Measurements from ENCODE around the gene ANKRD42. TPM values are rescaled to one million over a fixed set of nuclear protein-coding genes. Genes with fewer than 3 reads are reported as not detected.

ANKRD42 gene
- total and polyA plus RNA-seq, 2 of the 8 experiments (the other 6 are each of a cell fraction or from before 2014, with no cell fraction given) = 2.0 to 5.5 TPM

- Histone ChIP-seq H3K18ac (ENCODE audit: extremely low read depth, low read length) (no peak overlapping the region), H4K91ac (replicated peaks; ENCODE audit: insufficient read length, low read length) (no peak overlapping the region), H3K23me2 (ENCODE audit: low read depth, low read length) (peaks cover 2% of the 10 kb centered on the region; the same call in 1 of the 2 replicates), H3K4me3 (ENCODE audit: extremely low read depth in 1 of 4, insufficient read depth in 2 of 4, low read depth in 3 of 4, low read length in 4 of 4) (no peak overlapping the region), H3K4me2 (ENCODE audit: insufficient read depth in 1 of 2, low read depth in 2 of 2, low read length in 2 of 2) (no peak overlapping the region), H4K5ac (ENCODE audit: insufficient read length, low read depth, low read length) (no peak overlapping the region), H3K27me3 (replicated peaks in 1 of 4; ENCODE audit: control insufficient read depth in 3 of 4, extremely low read depth in 1 of 4, insufficient read depth in 3 of 4, low read length in 3 of 4) (no peaks in the 10 kb centered on the region), H2BK20ac (ENCODE audit: low read length) (no peak overlapping the region), H4K8ac (ENCODE audit: extremely low read depth, insufficient read depth, low read length) (no peak overlapping the region), H3K9ac (replicated peaks in 1 of 4; ENCODE audit: extremely low read depth in 1 of 4, low read depth in 3 of 4, low read length in 3 of 4) (no peak overlapping the region), H3K14ac (ENCODE audit: insufficient read length) (no peak overlapping the region), H3K4ac (replicated peaks; ENCODE audit: insufficient read length, low read depth, low read length) (no peak overlapping the region), H3K9me3 (ENCODE audit: insufficient read depth in 2 of 2, low read depth in 1 of 2, low read length in 1 of 2) (no peaks in the 10 kb centered on the region), H3K36me3 (ENCODE audit: control insufficient read depth in 2 of 4, insufficient read depth in 4 of 4, low read length in 3 of 4) (no peaks in the 10 kb centered on the region), H2BK120ac (replicated peaks; ENCODE audit: low read depth, low read length) (no peak overlapping the region), H2BK12ac (ENCODE audit: low read depth, low read length) (peak overlapping the region; percentile 21; the same call in 1 of the 2 replicates), H2BK5ac (ENCODE audit: low read depth, low read length) (no peak overlapping the region), H2AK5ac (ENCODE audit: low read depth, low read length) (no peak overlapping the region), H3K79me1 (ENCODE audit: low read depth, low read length) (no peaks in the 10 kb centered on the region), H3K56ac (replicated peaks; ENCODE audit: insufficient read length, low read depth, low read length) (no peak overlapping the region), H3K79me2 (ENCODE audit: control insufficient read depth in 1 of 2, insufficient read depth in 2 of 2, low read length in 2 of 2) (peaks cover 0 to 24% of the 10 kb centered on the region in 2 experiments; a peak in 3 of 4 replicates), H3K4me1 (replicated peaks in 1 of 4; ENCODE audit: control insufficient read depth in 3 of 4, insufficient read depth in 4 of 4, low read length in 3 of 4) (0 out of 7 replicates have a peak, but pooled peaks cover 0 to 1% (median 0%) of the 10 kb centered on the region in 4 experiments), H3K23ac (ENCODE audit: insufficient read length) (no peak overlapping the region), H2BK15ac (ENCODE audit: low read length) (no peak overlapping the region), H2AFZ (ENCODE audit: low read length) (no peak overlapping the region), H3K27ac (ENCODE audit: low read depth, low read length) (no peak overlapping the region), H4K20me1 (replicated peaks in 1 of 2; ENCODE audit: control insufficient read depth in 1 of 2, insufficient read depth in 2 of 2, low read length in 2 of 2) (no peaks in the 10 kb centered on the region)
- TF ChIP-seq RFX5 (IDR thresholded peaks at IDR 0.05; ENCODE audit: borderline replicate concordance, low read depth, low read length) (no peak), SIRT6 (IDR thresholded peaks at IDR 0.05; ENCODE audit: low read length) (no peak), CBX8 (IDR thresholded peaks at IDR 0.05; ENCODE audit: borderline replicate concordance, low read depth, low read length) (no peak), KDM4A (IDR thresholded peaks at IDR 0.05; ENCODE audit: low read depth, low read length, severe bottlenecking) (no peak), KDM5A (IDR thresholded peaks at IDR 0.05; ENCODE audit: low read length) (no peak), SUZ12 (IDR thresholded peaks at IDR 0.05; ENCODE audit: low read length) (no peak), EGR1 (IDR thresholded peaks at IDR 0.05; ENCODE audit: borderline replicate concordance, low read depth, low read length) (no peak), RXRA (IDR thresholded peaks at IDR 0.05; ENCODE audit: insufficient read depth, low read depth, low read length) (no peak), SRF (IDR thresholded peaks at IDR 0.05; ENCODE audit: low read depth, low read length) (no peak), ZNF274 (IDR thresholded peaks at IDR 0.05; ENCODE audit: borderline replicate concordance, extremely low read depth, low read length) (no peak), TBP (IDR thresholded peaks at IDR 0.05; ENCODE audit: low read depth, low read length) (no peak), JUN (IDR thresholded peaks at IDR 0.05; ENCODE audit: low read depth, low read length) (no peak), RNF2 (IDR thresholded peaks at IDR 0.05; ENCODE audit: borderline replicate concordance, low read depth, low read length, missing control alignments, poor library complexity, severe bottlenecking) (no peak), TCF12 (IDR thresholded peaks at IDR 0.05; ENCODE audit: low read depth, low read length) (no peak)
- FAIRE-seq (no peak), DNase-seq (ENCODE audit: low read depth in 1 of 2, low spot score in 2 of 2) (no peak)
- WGBS, 2 experiments (ENCODE audit: extremely low coverage in 1 of 2, insufficient coverage in 1 of 2, insufficient read length in 1 of 2, insufficient replicate concordance in 2 of 2, low coverage in 1 of 2, low lambda C conversion rate in 2 of 2, missing lambda C conversion rate in 1 of 2) = 88% methylated on average over 3 of the region's 6 CpGs; no CpG with 5 or more reads in 1 of the 2 experiments
- CTCF ChIA-PET (ENCODE audit: partially characterized antibody) = interaction anchor here (0.6 to 1.4 kb wide), 4 partner anchors 19 to 530 kb away, joined by 3 to 4 read pairs (median 3); no protein-coding TSS in a partner anchor
- POLR2A ChIA-PET (ENCODE audit: partially characterized antibody) = interaction anchor here (1.1 kb wide), 1 partner anchor 35 kb away, joined by 3 read pairs; no protein-coding TSS in a partner anchor
These were observed 94.1 kb downstream of the ANKRD42 start for GRCh38 chr11:83287631-83288030.

Data from H1 (cell line).